PC-3 (cell line): Measurements from ENCODE around the gene BMP8B. TPM values are rescaled to one million over a fixed set of nuclear protein-coding genes. Genes with fewer than 3 reads are reported as not detected.

Experiments used
- ATAC-seq: fragments of 200-7000 bp; cut with Tn5 transposase; 2 replicates; pipeline ENCODE4 v1.9.1; 2020; ENCODE audit warnings: mild to moderate bottlenecking, moderate library complexity
- BruUV-seq: library from RNA; stranded (reverse); fragments of 400-500 nt; replicated peaks from 2 replicates; lab custom pipeline; 2021; lab: Mats Ljungman, UMichigan
- CTCF ChIA-PET: fragments of 300-600 bp; sonication (Branson Sonifier 250); formaldehyde crosslinking; loops from one replicate; lab custom pipeline; 2022; ENCODE audit warnings: antibody characterized with exemption; lab: Charles Lee
- POLR2A ChIA-PET: fragments of 300-600 bp; sonication (Branson Sonifier 250); formaldehyde crosslinking; loops from one replicate; lab custom pipeline; 2022; ENCODE audit warnings: antibody characterized with exemption; ENCODE audit not compliant: unreplicated experiment; lab: Charles Lee
- DNase-seq: peaks from one replicate; pipeline ENCODE4 v3.0.0-alpha.2; 2015
- H2AFZ ChIP-seq: fragments of 300-600 bp; sonication (generic); 2 replicates; pipeline ENCODE4 v1.6.0; 2016; ENCODE audit warnings: antibody characterized with exemption, low read length
- H3F3A ChIP-seq: fragments of 300-600 bp; sonication (generic); one replicate; pipeline ENCODE4 v1.6.0; 2017; ENCODE audit warnings: antibody characterized with exemption, low read length, control low read depth, mild to moderate bottlenecking; ENCODE audit not compliant: unreplicated experiment
- H3K27ac ChIP-seq: fragments of 300-600 bp; sonication (generic); 2 replicates; pipeline ENCODE4 v1.5.1; 2016; ENCODE audit warnings: mild to moderate bottlenecking, low read length
- H3K27me3 ChIP-seq: fragments of 300-600 bp; sonication (generic); 2 replicates; pipeline ENCODE4 v1.6.1; 2016; ENCODE audit warnings: low read length, mixed read lengths
- H3K36me3 ChIP-seq: fragments of 300-600 bp; sonication (generic); 2 replicates; pipeline ENCODE4 v1.6.1; 2016; ENCODE audit warnings: low read depth, mixed run types, low read length, mixed read lengths
- H3K4me1 ChIP-seq: fragments of 300-600 bp; sonication (generic); 2 replicates; pipeline ENCODE4 v1.5.1; 2016; ENCODE audit warnings: low read length; ENCODE audit not compliant: insufficient read depth
- H3K4me2 ChIP-seq: fragments of 300-600 bp; sonication (generic); 2 replicates; pipeline ENCODE4 v1.6.0; 2016; ENCODE audit warnings: low read length
- H3K4me3 ChIP-seq: fragments of 300-600 bp; sonication (generic); 2 replicates; pipeline ENCODE4 v1.5.1; 2016; ENCODE audit warnings: mild to moderate bottlenecking, low read length, mixed read lengths
- H3K79me2 ChIP-seq: fragments of 300-600 bp; sonication (generic); 2 replicates; pipeline ENCODE4 v1.6.1; 2017; ENCODE audit warnings: low read length, mixed read lengths
- H3K9ac ChIP-seq: fragments of 300-600 bp; sonication (generic); 2 replicates; pipeline ENCODE4 v1.6.0; 2016; ENCODE audit warnings: mild to moderate bottlenecking, low read length
- H3K9me2 ChIP-seq: fragments of 300-600 bp; sonication (generic); replicated peaks from 2 replicates; pipeline ENCODE4 v1.6.1; 2016; ENCODE audit warnings: mixed run types, low read length, mixed read lengths
- H3K9me3 ChIP-seq: fragments of 300-600 bp; sonication (generic); 2 replicates; pipeline ENCODE4 v1.6.1; 2016; ENCODE audit warnings: low read length, mixed read lengths
- H4K20me1 ChIP-seq: fragments of 300-600 bp; sonication (generic); 2 replicates; pipeline ENCODE4 v1.6.1; 2016; ENCODE audit warnings: low read length, mixed read lengths
- EZH2 ChIP-seq: fragments of 300-600 bp; sonication (generic); IDR thresholded peaks from one replicate; pipeline ENCODE4 v1.6.1; 2017; ENCODE audit warnings: antibody characterized with exemption, mild to moderate bottlenecking, low read length; ENCODE audit not compliant: unreplicated experiment
- EZH2phosphoT487 ChIP-seq: fragments of 300-600 bp; sonication (generic); IDR thresholded peaks from 2 replicates; pipeline ENCODE4 v1.6.1; 2018; ENCODE audit warnings: mild to moderate bottlenecking, antibody characterized with exemption, low read length, borderline replicate concordance
- intact Hi-C: fragments of 100-400 bp; cut with micrococcal nuclease; formaldehyde crosslinking; loops from 2 replicates; pipeline ENCODE4 v1.9.0; 2023
- total RNA-seq: library from RNA; depleted of rRNA; stranded (reverse); fragments of >200 nt; gene quantifications from 2 replicates; pipeline ENCODE4 v1.2.3, GENCODE V29; 2014
- TF ChIP-seq, protein P1 (sequence below): fragments of 300-600 bp; sonication (generic); conservative IDR thresholded peaks from 2 replicates; pipeline ENCODE4 v1.5.1; 2017; ENCODE audit warnings: antibody characterized with exemption, low read depth, mild to moderate bottlenecking, low read length

The BMP8B gene
- total RNA-seq, 1 experiment from 2014 or later = 3.3 TPM

DNA sequence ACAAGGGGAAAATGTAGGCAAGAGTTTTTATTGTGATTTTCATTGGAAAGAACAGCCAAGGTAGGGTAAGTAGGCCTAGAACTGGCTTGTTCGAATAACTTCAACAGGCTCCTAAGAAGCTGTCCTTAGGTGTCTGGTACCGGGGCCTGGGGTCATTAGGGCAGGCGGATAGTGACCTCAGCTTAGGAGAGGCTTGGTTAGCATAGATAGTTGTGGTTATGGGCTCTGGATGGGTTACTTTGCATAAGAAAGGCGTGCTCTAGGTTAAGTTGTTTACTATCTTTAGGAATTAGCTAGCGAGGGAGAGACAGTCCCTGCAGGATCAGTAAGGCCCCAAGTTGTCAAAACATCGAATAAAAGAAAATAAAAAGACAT lies 76.7 kb downstream of the BMP8B start:
- POLR2A ChIA-PET = no interaction called here
- ATAC-seq (no peak), DNase-seq (no peak)
- BruUV-seq = no TSS peak
- H3K27ac ChIP-seq = no peak overlapping the region
- CTCF ChIA-PET = no interaction called here
- no peaks in the 10 kb centered on the region for H3K36me3 ChIP-seq
- H2AFZ ChIP-seq = no peak overlapping the region
- no peak overlapping the region for H3K4me3 ChIP-seq
- no peaks in the 10 kb centered on the region for H3F3A ChIP-seq
- H3K27me3 ChIP-seq = peaks cover 15% of the 10 kb centered on the region; the same call in 1 of the 2 replicates
- H4K20me1 ChIP-seq = no peaks in the 10 kb centered on the region
- no peaks in the 10 kb centered on the region for H3K9me2 ChIP-seq
- TF ChIP-seq, protein P1, sequence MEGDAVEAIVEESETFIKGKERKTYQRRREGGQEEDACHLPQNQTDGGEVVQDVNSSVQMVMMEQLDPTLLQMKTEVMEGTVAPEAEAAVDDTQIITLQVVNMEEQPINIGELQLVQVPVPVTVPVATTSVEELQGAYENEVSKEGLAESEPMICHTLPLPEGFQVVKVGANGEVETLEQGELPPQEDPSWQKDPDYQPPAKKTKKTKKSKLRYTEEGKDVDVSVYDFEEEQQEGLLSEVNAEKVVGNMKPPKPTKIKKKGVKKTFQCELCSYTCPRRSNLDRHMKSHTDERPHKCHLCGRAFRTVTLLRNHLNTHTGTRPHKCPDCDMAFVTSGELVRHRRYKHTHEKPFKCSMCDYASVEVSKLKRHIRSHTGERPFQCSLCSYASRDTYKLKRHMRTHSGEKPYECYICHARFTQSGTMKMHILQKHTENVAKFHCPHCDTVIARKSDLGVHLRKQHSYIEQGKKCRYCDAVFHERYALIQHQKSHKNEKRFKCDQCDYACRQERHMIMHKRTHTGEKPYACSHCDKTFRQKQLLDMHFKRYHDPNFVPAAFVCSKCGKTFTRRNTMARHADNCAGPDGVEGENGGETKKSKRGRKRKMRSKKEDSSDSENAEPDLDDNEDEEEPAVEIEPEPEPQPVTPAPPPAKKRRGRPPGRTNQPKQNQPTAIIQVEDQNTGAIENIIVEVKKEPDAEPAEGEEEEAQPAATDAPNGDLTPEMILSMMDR = no peak
- TF ChIP-seq EZH2 = no peak
- no peak for TF ChIP-seq EZH2phosphoT487
- no peaks in the 10 kb centered on the region for H3K4me1 ChIP-seq
- intact Hi-C loops = no loop called here
- no peak overlapping the region for H3K4me2 ChIP-seq
- H3K9ac ChIP-seq = no peak overlapping the region
- H3K79me2 ChIP-seq = no peaks in the 10 kb centered on the region
- no peaks in the 10 kb centered on the region for H3K9me3 ChIP-seq

DNA sequence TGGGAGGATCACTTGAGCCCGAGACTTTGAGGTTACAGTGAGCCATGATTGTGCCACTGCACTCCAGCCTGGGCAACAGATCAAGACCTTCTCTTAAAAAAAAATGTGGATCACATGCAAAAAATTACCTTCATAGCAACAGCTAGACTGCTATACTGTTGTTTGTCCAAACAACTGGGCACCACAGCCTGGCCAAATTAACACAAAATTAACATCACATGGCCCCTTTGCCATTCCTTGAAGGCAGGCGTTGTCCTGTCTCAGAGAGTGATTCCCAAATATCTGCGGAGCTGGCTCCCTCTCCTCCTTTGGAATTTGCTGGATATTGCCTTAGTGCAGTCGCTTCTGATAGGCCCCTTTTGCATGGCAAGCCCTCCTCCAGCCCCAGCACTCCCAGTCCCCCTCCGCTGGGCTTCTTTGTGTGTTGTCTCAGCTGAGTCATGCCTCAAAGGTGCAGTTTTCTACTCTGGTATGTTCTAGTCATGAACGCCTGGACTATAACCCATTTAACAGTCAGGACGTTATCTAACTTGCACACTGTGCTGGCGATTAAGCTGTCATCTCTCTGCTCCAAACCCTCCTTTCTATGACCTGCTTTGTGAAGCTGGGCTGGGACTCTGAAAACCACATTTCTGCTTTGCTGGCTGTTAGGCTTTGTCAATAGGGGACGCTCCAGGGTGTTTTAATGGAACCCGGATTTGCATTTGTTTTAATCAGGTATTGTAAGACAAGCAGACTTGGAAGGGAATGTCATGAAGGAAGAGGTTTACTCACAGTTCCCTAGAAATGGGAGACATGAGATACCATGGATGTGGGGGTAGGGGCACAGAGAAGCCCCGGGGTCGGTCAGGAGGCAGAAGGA lies 77.3 kb downstream of the BMP8B start:
- Histone ChIP-seq H3K4me2 (no peak overlapping the region), H4K20me1 (no peaks in the 10 kb centered on the region), H3K79me2 (no peaks in the 10 kb centered on the region), H3K27me3 (peaks cover 14% of the 10 kb centered on the region; the same call in 1 of the 2 replicates), H3K36me3 (no peaks in the 10 kb centered on the region), H2AFZ (no peak overlapping the region), H3F3A (no peaks in the 10 kb centered on the region), H3K27ac (no peak overlapping the region), H3K9me2 (no peaks in the 10 kb centered on the region), H3K4me3 (no peak overlapping the region), H3K4me1 (no peaks in the 10 kb centered on the region), H3K9ac (no peak overlapping the region), H3K9me3 (no peaks in the 10 kb centered on the region)
- ATAC-seq = peak; percentile 18; the same call in 1 of the 2 replicates
- peak; percentile 23 for DNase-seq
- ChIA-PET POLR2A (no interaction called here), CTCF (no interaction called here)
- no TSS peak for BruUV-seq
- intact Hi-C loops = no loop called here
- TF ChIP-seq EZH2 (no peak), EZH2phosphoT487 (no peak)
- TF ChIP-seq, protein P1 = no peak

GRCh38 chr1:39707506-39707905 lies 81.2 kb downstream of the BMP8B start:
- H3K27me3 ChIP-seq = 0 out of 2 replicates have a peak, but pooled peaks cover 6% of the 10 kb centered on the region
- POLR2A ChIA-PET = no interaction called here
- no peak overlapping the region for H3K4me2 ChIP-seq
- no peak overlapping the region for H2AFZ ChIP-seq
- H3K36me3 ChIP-seq = no peaks in the 10 kb centered on the region
- no TSS peak for BruUV-seq
- no peak overlapping the region for H3K4me3 ChIP-seq
- DNase-seq (no peak), ATAC-seq (no peak)
- no peaks in the 10 kb centered on the region for H4K20me1 ChIP-seq
- intact Hi-C loops = no loop called here
- H3K9me3 ChIP-seq = no peaks in the 10 kb centered on the region
- no peaks in the 10 kb centered on the region for H3K9me2 ChIP-seq
- CTCF ChIA-PET = no interaction called here
- no peak overlapping the region for H3K27ac ChIP-seq
- H3K9ac ChIP-seq = no peak overlapping the region
- H3K79me2 ChIP-seq = no peaks in the 10 kb centered on the region
- TF ChIP-seq, protein P1 = no peak
- TF ChIP-seq EZH2phosphoT487 (no peak), EZH2 (no peak)
- no peaks in the 10 kb centered on the region for H3K4me1 ChIP-seq
- no peaks in the 10 kb centered on the region for H3F3A ChIP-seq
